PC-9 (cell line): ENCODE measurements around the gene ZFAND6. TPM values are rescaled to one million over a fixed set of nuclear protein-coding genes. Genes with fewer than 3 reads are reported as not detected.

ENCODE experiments used
- BruUV-seq: library from RNA; stranded (reverse); fragments of 400-500 nt; replicated peaks from 2 replicates; lab custom pipeline; 2021; lab: Mats Ljungman, UMichigan
- CTCF ChIA-PET: fragments of 300-600 bp; sonication (Branson Sonifier 250); formaldehyde crosslinking; loops from one replicate; lab custom pipeline; 2022; ENCODE audit warnings: antibody characterized with exemption; lab: Charles Lee
- POLR2A ChIA-PET: fragments of 300-600 bp; sonication (Branson Sonifier 250); formaldehyde crosslinking; loops from one replicate; lab custom pipeline; 2022; ENCODE audit warnings: antibody characterized with exemption; ENCODE audit not compliant: unreplicated experiment; lab: Charles Lee
- DNase-seq, 2 experiments: peaks; one replicate each; pipeline versions ENCODE4 v3.0.0 to v3.0.0-alpha.2; 2015 to 2022; ENCODE audit warnings: mixed read lengths in 1 of 2
- H2AFZ ChIP-seq: fragments of 200-600 bp; sonication (generic); 2 replicates; pipeline ENCODE4 v1.8.1; 2017; ENCODE audit warnings: antibody characterized with exemption
- H3F3A ChIP-seq: fragments of 200-600 bp; sonication (generic); 2 replicates; pipeline ENCODE4 v1.8.1; 2017; ENCODE audit warnings: antibody characterized with exemption, mild to moderate bottlenecking, low read depth; ENCODE audit not compliant: insufficient read depth
- H3K27ac ChIP-seq: fragments of 200-600 bp; sonication (generic); 2 replicates; pipeline ENCODE4 v1.6.1; 2016; ENCODE audit warnings: mixed run types
- H3K27me3 ChIP-seq: fragments of 200-600 bp; sonication (generic); 2 replicates; pipeline ENCODE4 v1.6.1; 2016; ENCODE audit warnings: low read depth, mixed run types; ENCODE audit not compliant: insufficient read depth
- H3K36me3 ChIP-seq: fragments of 200-600 bp; sonication (generic); 2 replicates; pipeline ENCODE4 v1.6.1; 2016; ENCODE audit warnings: low read depth, mixed run types
- H3K4me1 ChIP-seq: fragments of 200-600 bp; sonication (generic); replicated peaks from 2 replicates; pipeline ENCODE4 v1.6.1; 2016; ENCODE audit warnings: mixed run types; ENCODE audit not compliant: insufficient read depth
- H3K4me2 ChIP-seq: fragments of 200-600 bp; sonication (generic); 2 replicates; pipeline ENCODE4 v1.6.1; 2017; ENCODE audit warnings: mixed run types
- H3K4me3 ChIP-seq: fragments of 200-600 bp; sonication (generic); 2 replicates; pipeline ENCODE4 v1.6.1; 2016; ENCODE audit warnings: mixed run types
- H3K79me2 ChIP-seq: fragments of 200-600 bp; sonication (generic); 2 replicates; pipeline ENCODE4 v1.6.1; 2017; ENCODE audit warnings: low read depth, mixed run types
- H3K9me2 ChIP-seq: fragments of 200-600 bp; sonication (generic); 2 replicates; pipeline ENCODE4 v1.8.1; 2017; ENCODE audit warnings: mild to moderate bottlenecking; ENCODE audit not compliant: insufficient read depth
- H3K9me3 ChIP-seq: fragments of 200-600 bp; sonication (generic); 2 replicates; pipeline ENCODE4 v1.8.1; 2016; ENCODE audit warnings: low read depth; ENCODE audit not compliant: insufficient read depth
- H4K20me1 ChIP-seq: fragments of 200-600 bp; sonication (generic); 2 replicates; pipeline ENCODE4 v1.8.1; 2017; ENCODE audit not compliant: insufficient read depth
- EZH2 ChIP-seq: fragments of 200-600 bp; sonication (generic); IDR thresholded peaks from 2 replicates; pipeline ENCODE4 v1.8.0; 2017; ENCODE audit warnings: antibody characterized with exemption, low read depth
- intact Hi-C: fragments of 100-400 bp; cut with micrococcal nuclease; formaldehyde crosslinking; loops from one replicate; pipeline ENCODE4 v1.10.0; 2022; ENCODE audit not compliant: unreplicated experiment
- total RNA-seq: library from RNA; stranded (reverse); gene quantifications from 2 replicates; pipeline ENCODE4 v1.2.3, GENCODE V29; 2021
- TF ChIP-seq, protein P1 (sequence below): fragments of 200-600 bp; sonication (generic); conservative IDR thresholded peaks from 2 replicates; pipeline ENCODE4 v1.6.1; 2017; ENCODE audit warnings: mixed run types, antibody characterized with exemption, mild to moderate bottlenecking, moderate library complexity

ZFAND6 gene
- total RNA-seq, 1 experiment from 2014 or later: 68.3 TPM

DNA sequence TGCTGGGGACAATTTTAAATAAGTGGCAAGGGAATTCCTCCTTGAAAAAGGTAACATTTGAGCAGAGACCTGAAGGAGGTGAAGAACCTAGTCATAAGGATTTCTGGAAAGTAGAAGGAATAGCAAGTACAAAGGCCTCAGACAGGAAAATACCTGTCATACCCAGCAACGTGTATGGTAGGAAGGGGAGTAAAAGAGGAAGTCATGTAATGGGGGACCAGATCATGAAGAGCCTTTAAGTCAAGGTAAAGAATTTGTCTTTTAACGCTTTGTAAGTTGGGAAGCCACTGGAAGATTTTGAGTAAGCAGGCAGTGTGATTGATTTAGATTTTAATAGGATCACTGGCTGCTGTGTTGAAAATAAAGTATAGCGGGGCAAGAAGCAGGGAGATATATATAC is 49.9 kb downstream of the ZFAND6 start:
- no peak overlapping the region for H2AFZ ChIP-seq
- ChIA-PET CTCF (no interaction called here), POLR2A (no interaction called here)
- H3K79me2 ChIP-seq: peaks cover 91% of the 10 kb centered on the region
- DNase-seq: no peak
- BruUV-seq: no TSS peak
- H3F3A ChIP-seq: peaks cover 27% of the 10 kb centered on the region
- H3K9me2 ChIP-seq: no peaks in the 10 kb centered on the region
- no peak overlapping the region for H3K4me3 ChIP-seq
- intact Hi-C loops: no loop called here
- H3K4me1 ChIP-seq: peaks cover 33% of the 10 kb centered on the region
- no peaks in the 10 kb centered on the region for H3K36me3 ChIP-seq
- no peaks in the 10 kb centered on the region for H3K9me3 ChIP-seq
- no peak overlapping the region for H3K27ac ChIP-seq
- no peaks in the 10 kb centered on the region for H3K27me3 ChIP-seq
- H4K20me1 ChIP-seq: peaks cover 33% of the 10 kb centered on the region
- H3K4me2 ChIP-seq: no peak overlapping the region
- TF ChIP-seq, protein P1, sequence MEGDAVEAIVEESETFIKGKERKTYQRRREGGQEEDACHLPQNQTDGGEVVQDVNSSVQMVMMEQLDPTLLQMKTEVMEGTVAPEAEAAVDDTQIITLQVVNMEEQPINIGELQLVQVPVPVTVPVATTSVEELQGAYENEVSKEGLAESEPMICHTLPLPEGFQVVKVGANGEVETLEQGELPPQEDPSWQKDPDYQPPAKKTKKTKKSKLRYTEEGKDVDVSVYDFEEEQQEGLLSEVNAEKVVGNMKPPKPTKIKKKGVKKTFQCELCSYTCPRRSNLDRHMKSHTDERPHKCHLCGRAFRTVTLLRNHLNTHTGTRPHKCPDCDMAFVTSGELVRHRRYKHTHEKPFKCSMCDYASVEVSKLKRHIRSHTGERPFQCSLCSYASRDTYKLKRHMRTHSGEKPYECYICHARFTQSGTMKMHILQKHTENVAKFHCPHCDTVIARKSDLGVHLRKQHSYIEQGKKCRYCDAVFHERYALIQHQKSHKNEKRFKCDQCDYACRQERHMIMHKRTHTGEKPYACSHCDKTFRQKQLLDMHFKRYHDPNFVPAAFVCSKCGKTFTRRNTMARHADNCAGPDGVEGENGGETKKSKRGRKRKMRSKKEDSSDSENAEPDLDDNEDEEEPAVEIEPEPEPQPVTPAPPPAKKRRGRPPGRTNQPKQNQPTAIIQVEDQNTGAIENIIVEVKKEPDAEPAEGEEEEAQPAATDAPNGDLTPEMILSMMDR: no peak
- no peak for TF ChIP-seq EZH2

DNA sequence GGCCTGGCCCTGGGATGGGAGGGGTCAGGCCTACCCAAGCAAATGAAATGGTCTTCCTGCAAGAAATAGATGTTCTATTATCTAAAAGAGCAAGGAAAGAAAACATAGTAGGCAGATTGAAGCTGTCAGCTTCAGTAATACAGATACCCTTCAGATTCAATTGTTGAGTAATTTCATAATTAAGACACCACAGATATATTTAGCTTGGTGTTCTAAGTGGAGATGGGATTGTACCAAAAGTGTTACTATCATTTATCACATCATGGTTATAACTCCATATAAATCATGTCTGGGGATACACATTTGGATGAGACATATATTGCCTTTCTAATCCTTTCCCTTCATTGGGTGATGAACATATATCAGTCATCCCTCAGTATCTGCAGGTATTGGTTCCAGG is 51.4 kb downstream of the ZFAND6 start:
- Histone ChIP-seq H4K20me1 (peaks cover 35% of the 10 kb centered on the region), H3K9me2 (no peaks in the 10 kb centered on the region), H3K4me1 (peaks cover 19% of the 10 kb centered on the region), H3K36me3 (no peaks in the 10 kb centered on the region), H3K4me3 (no peak overlapping the region), H3F3A (peaks cover 19% of the 10 kb centered on the region), H3K4me2 (no peak overlapping the region), H3K9me3 (no peaks in the 10 kb centered on the region), H3K79me2 (peaks cover 95% of the 10 kb centered on the region), H3K27me3 (no peaks in the 10 kb centered on the region), H3K27ac (no peak overlapping the region), H2AFZ (no peak overlapping the region)
- POLR2A ChIA-PET: no interaction called here
- CTCF ChIA-PET: no interaction called here
- BruUV-seq: no TSS peak
- no peak for DNase-seq
- TF ChIP-seq, protein P1: no peak
- intact Hi-C loops: loop anchor here (5.0 kb wide), 1 partner anchor 39 kb away; no protein-coding TSS in a partner anchor

DNA sequence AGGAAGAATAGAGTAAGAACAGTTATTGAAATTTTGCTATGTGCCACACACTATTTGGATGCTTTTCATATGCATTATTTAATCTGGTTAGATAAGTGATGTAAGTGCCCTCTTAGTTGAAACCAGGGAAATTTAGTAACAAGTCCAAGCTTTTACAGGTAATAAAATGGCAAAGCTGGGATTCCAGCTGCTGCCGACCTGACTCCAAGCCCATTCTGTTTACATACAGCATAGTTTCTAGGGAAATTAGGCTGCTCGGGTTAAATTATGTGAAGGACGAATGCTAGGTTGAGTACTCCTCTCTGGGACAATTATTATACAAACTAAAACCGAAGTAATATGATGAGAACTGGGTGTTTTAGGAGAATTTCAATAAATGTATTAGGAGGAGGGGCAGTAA is 54.6 kb downstream of the ZFAND6 start:
- no peaks in the 10 kb centered on the region for H3K27me3 ChIP-seq
- no peaks in the 10 kb centered on the region for H3K9me2 ChIP-seq
- peaks cover 93% of the 10 kb centered on the region for H3K79me2 ChIP-seq
- no peaks in the 10 kb centered on the region for H3K36me3 ChIP-seq
- no peak for TF ChIP-seq EZH2
- TF ChIP-seq, protein P1: no peak
- intact Hi-C loops: loop anchor here (5.0 kb wide), 1 partner anchor 42 kb away; no protein-coding TSS in a partner anchor
- ChIA-PET POLR2A (no interaction called here), CTCF (no interaction called here)
- no TSS peak for BruUV-seq
- H3K9me3 ChIP-seq: no peaks in the 10 kb centered on the region
- H3K4me1 ChIP-seq: 0 out of 2 replicates have a peak, but pooled peaks cover 5% of the 10 kb centered on the region
- H3K4me3 ChIP-seq: no peak overlapping the region
- H3F3A ChIP-seq: peaks cover 28% of the 10 kb centered on the region; the same call in 1 of the 2 replicates
- no peak for DNase-seq
- no peak overlapping the region for H3K27ac ChIP-seq
- H3K4me2 ChIP-seq: no peak overlapping the region
- H2AFZ ChIP-seq: no peak overlapping the region
- H4K20me1 ChIP-seq: peaks cover 30% of the 10 kb centered on the region
